ENCODE measurements around the gene MOCS3. TPM values are rescaled to one million over a fixed set of nuclear protein-coding genes. Genes with fewer than 3 reads are reported as not detected.

Gene MOCS3
- 8.5 TPM for total RNA-seq

GRCh38 chr20:50958615-50959542 is at the start of gene MOCS3:
MOCS3 (plus strand) TSS chr20:50958818; CDS start chr20:50958843, 25 bp downstream.

GRCh38 chr20:50931306-50932015 is 27.2 kb upstream of the MOCS3 start, which contains the start of gene ADNP:
ADNP (minus strand) TSS chr20:50931437; CDS start chr20:50903996, 27,441 bp downstream.

GRCh38 chr20:50957798-50958614 is 612 bp upstream of the MOCS3 start, which contains the start of gene DPM1:
DPM1 (minus strand) TSS chr20:50958532; CDS start chr20:50958523, 9 bp downstream.

Other genes starting within 250 kb of the MOCS3 start
- gene PARD6B, start 227.2 kb upstream of the MOCS3 start, total RNA-seq = 9.4 TPM
- gene BCAS4, start 163.8 kb upstream of the MOCS3 start, total RNA-seq = 12.5 TPM
- 141 TPM for gene ADNP, start 27.4 kb upstream of the MOCS3 start, total RNA-seq
- gene DPM1, start 286 bp upstream of the MOCS3 start, total RNA-seq = 30.4 TPM
- 27.5 TPM for gene KCNG1, start 64.3 kb downstream of the MOCS3 start, total RNA-seq